Fibroblast of skin of back (primary cell): ENCODE data around the gene THOC3. TPM values are rescaled to one million over a fixed set of nuclear protein-coding genes. Genes with fewer than 3 reads are reported as not detected.
"Not testable (repeated sequence)": the region's sequence is repeated elsewhere in the genome, so short reads cannot be mapped to it uniquely, and the experiment has no call there.

Experiments
- DNase-seq: peaks from one replicate; pipeline ENCODE4 v3.0.0-alpha.2; 2013
- polyA plus RNA-seq, 2 experiments: library from polyadenylated mRNA; unstranded; fragments of 120-200 nt; gene quantifications; one replicate each; pipeline ENCODE4 v1.2.1, GENCODE V29; 2013; ENCODE audit not compliant: insufficient read length in 2 of 2

THOC3 gene
- polyA plus RNA-seq (2013, experiment 1 of 2; ENCODE audit: insufficient read length), result 24.2 TPM
- 11.9 TPM for polyA plus RNA-seq (2013, experiment 2 of 2; ENCODE audit: insufficient read length)

GRCh38 chr5:175967471-175968372 lies at the start of gene THOC3:
Gene THOC3 (minus strand): TSS chr5:175968315. CDS start chr5:175968208, 107 bp downstream.
- peak; percentile 70 for DNase-seq

- DNase-seq, result not testable (repeated sequence)
Measured at GRCh38 chr5:176017324-176017723, 49.2 kb upstream of the THOC3 start.

- DNase-seq, result not testable (repeated sequence)
Measured at GRCh38 chr5:176014360-176014759, 46.2 kb upstream of the THOC3 start.

GRCh38 chr5:176011088-176011487 lies 43.0 kb upstream of the THOC3 start:
- not testable (repeated sequence) for DNase-seq

- DNase-seq, result not testable (repeated sequence)
Measured at GRCh38 chr5:176010202-176010601, 42.1 kb upstream of the THOC3 start.

- DNase-seq, result not testable (repeated sequence)
Measured at GRCh38 chr5:176007220-176007619, 39.1 kb upstream of the THOC3 start.

GRCh38 chr5:176006819-176007218 lies 38.7 kb upstream of the THOC3 start:
- not testable (repeated sequence) for DNase-seq

- not testable (repeated sequence) for DNase-seq
Measured at GRCh38 chr5:175997979-175998378, 29.9 kb upstream of the THOC3 start.

- not testable (repeated sequence) for DNase-seq
Measured at GRCh38 chr5:175997495-175997894, 29.4 kb upstream of the THOC3 start.

GRCh38 chr5:175996791-175997190 lies 28.7 kb upstream of the THOC3 start:
- not testable (repeated sequence) for DNase-seq

GRCh38 chr5:175995506-175995905 lies 27.4 kb upstream of the THOC3 start:
- not testable (repeated sequence) for DNase-seq

- DNase-seq, result not testable (repeated sequence)
Measured at GRCh38 chr5:175979371-175979995, 11.4 kb upstream of the THOC3 start.

- DNase-seq, result not testable (repeated sequence)
Measured at GRCh38 chr5:175968381-175968780, 266 bp upstream of the THOC3 start.

- not testable (repeated sequence) for DNase-seq
Measured at GRCh38 chr5:175962329-175962728, 5.8 kb downstream of the THOC3 start.

- DNase-seq, result not testable (repeated sequence)
Measured at GRCh38 chr5:175960228-175960627, 7.9 kb downstream of the THOC3 start.

GRCh38 chr5:175958515-175958914 lies 9.6 kb downstream of the THOC3 start:
- DNase-seq, result not testable (repeated sequence)

GRCh38 chr5:175954107-175954506 lies 14.0 kb downstream of the THOC3 start:
- not testable (repeated sequence) for DNase-seq

- not testable (repeated sequence) for DNase-seq
Measured at GRCh38 chr5:175952810-175953209, 15.3 kb downstream of the THOC3 start.

GRCh38 chr5:175951339-175951969 lies 16.7 kb downstream of the THOC3 start:
- not testable (repeated sequence) for DNase-seq

GRCh38 chr5:175948329-175949108 lies 19.6 kb downstream of the THOC3 start:
- DNase-seq, result not testable (repeated sequence)

GRCh38 chr5:175943253-175943652 lies 24.9 kb downstream of the THOC3 start:
- DNase-seq, result not testable (repeated sequence)

GRCh38 chr5:175940632-175941031 lies 27.5 kb downstream of the THOC3 start:
- not testable (repeated sequence) for DNase-seq
